ENCODE data around the gene SELE. TPM values are rescaled to one million over a fixed set of nuclear protein-coding genes. Genes with fewer than 3 reads are reported as not detected.

The SELE gene
- total and polyA plus RNA-seq, 9 of the 15 experiments (the other 6 are each of a cell fraction or from before 2014, with no cell fraction given): 0.08 TPM; not detected in 8

DNA sequence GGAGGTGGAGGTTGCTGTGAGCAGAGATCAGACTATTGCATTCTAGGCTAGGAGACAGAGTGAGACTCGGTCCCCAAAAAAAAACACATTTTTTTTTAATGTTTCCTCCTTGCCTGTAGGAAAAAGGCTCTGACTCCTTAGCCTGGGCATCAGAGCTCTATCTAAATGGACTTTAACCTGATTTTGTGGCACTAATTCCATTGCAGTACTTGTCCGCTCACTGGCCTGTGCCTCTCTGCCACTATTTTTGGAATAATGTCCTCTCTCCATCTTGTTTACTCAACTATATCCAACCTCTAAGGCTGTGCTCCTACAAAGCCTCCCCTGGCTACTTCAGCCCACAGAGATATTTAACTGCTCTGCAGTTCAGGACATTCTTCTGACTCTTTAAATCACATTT is 34.3 kb upstream of the SELE start (continued):
- TF ChIP-seq ZNF133 (CRISPR knock-in tag; IDR thresholded peaks at IDR 0.05) (no peak), THRA (IDR thresholded peaks at IDR 0.05) (no peak), ZNF280A (IDR thresholded peaks at IDR 0.05; ENCODE audit: low read depth, partially characterized antibody) (no peak), ESRRB (CRISPR knock-in tag; IDR thresholded peaks at IDR 0.05; ENCODE audit: borderline replicate concordance) (no peak), POU5F1 (IDR thresholded peaks at IDR 0.05; ENCODE audit: borderline replicate concordance, low read depth, low read length, partially characterized antibody) (no peak), HOXB6 (CRISPR knock-in tag; IDR thresholded peaks at IDR 0.05; ENCODE audit: borderline replicate concordance) (no peak), NFXL1 (CRISPR knock-in tag; IDR thresholded peaks at IDR 0.05) (no peak), NFIX (CRISPR knock-in tag; IDR thresholded peaks at IDR 0.05; ENCODE audit: low read depth) (no peak), FOSL1 (tag; conservative IDR thresholded peaks at IDR 0.05) (no peak)

Data from K562 (cell line).